ENCODE measurements around the gene MSANTD1.
A peak's percentile ranks its signal among the peaks of the same experiment; 100 is the strongest.

MSANTD1 gene

GRCh38 chr4:3217266-3217665 is 31.7 kb upstream of the MSANTD1 start:
- DNase-seq, result no peak

GRCh38 chr4:3217771-3218170 is 31.2 kb upstream of the MSANTD1 start:
- DNase-seq, result no peak

- no peak for DNase-seq
Measured at GRCh38 chr4:3218824-3219760, 29.9 kb upstream of the MSANTD1 start.

GRCh38 chr4:3219761-3220475 is 29.0 kb upstream of the MSANTD1 start:
- DNase-seq, result no peak

GRCh38 chr4:3220476-3221183 is 28.3 kb upstream of the MSANTD1 start:
- DNase-seq, result no peak

GRCh38 chr4:3221184-3221494 is 27.8 kb upstream of the MSANTD1 start:
- no peak for DNase-seq

GRCh38 chr4:3221996-3222395 is 27.0 kb upstream of the MSANTD1 start:
- no peak for DNase-seq

- no peak for DNase-seq
Measured at GRCh38 chr4:3223346-3223745, 25.6 kb upstream of the MSANTD1 start.

GRCh38 chr4:3223956-3224748 is 24.8 kb upstream of the MSANTD1 start:
- no peak for DNase-seq

- DNase-seq, result no peak
Measured at GRCh38 chr4:3225071-3225850, 23.7 kb upstream of the MSANTD1 start.

- no peak for DNase-seq
Measured at GRCh38 chr4:3225936-3226335, 23.0 kb upstream of the MSANTD1 start.

- peak; percentile 58 for DNase-seq
Measured at GRCh38 chr4:3226467-3226866, 22.5 kb upstream of the MSANTD1 start.

GRCh38 chr4:3226944-3227343 is 22.0 kb upstream of the MSANTD1 start:
- DNase-seq, result no peak

GRCh38 chr4:3227878-3228675 is 20.9 kb upstream of the MSANTD1 start:
- DNase-seq, result no peak

GRCh38 chr4:3228881-3229280 is 20.1 kb upstream of the MSANTD1 start:
- DNase-seq, result no peak

GRCh38 chr4:3229328-3229727 is 19.6 kb upstream of the MSANTD1 start:
- no peak for DNase-seq

GRCh38 chr4:3229964-3230363 is 19.0 kb upstream of the MSANTD1 start:
- no peak for DNase-seq

GRCh38 chr4:3231471-3231870 is 17.5 kb upstream of the MSANTD1 start:
- DNase-seq, result no peak

GRCh38 chr4:3232001-3232400 is 17.0 kb upstream of the MSANTD1 start:
- no peak for DNase-seq

- DNase-seq, result no peak
Measured at GRCh38 chr4:3232871-3233271, 16.1 kb upstream of the MSANTD1 start.

GRCh38 chr4:3233391-3234071 is 15.4 kb upstream of the MSANTD1 start:
- no peak for DNase-seq

Data from NCI-H2029 (cell line).